Uterus (tissue), 4 donors: ENCODE data around the gene CDCA5. TPM values are rescaled to one million over a fixed set of nuclear protein-coding genes. Genes with fewer than 3 reads are reported as not detected.

Experiments used
- DNase-seq, 2 donors: peaks; one replicate each; pipeline ENCODE4 v3.0.0-alpha.2; 2019 to 2020
- H3K27ac ChIP-seq, 2 donors: fragments of 200-600 bp; sonication (generic); 1 replicate in 1 of 2; 2 replicates in 1 of 2; pipeline ENCODE4 v1.5.1; 2016 to 2018
- H3K27me3 ChIP-seq, 2 donors: fragments of 200-600 bp; sonication (generic); one replicate each; pipeline ENCODE4 v1.5.1; 2018 to 2019; ENCODE audit warnings: control low read depth in 1 of 2
- H3K36me3 ChIP-seq, 2 donors: fragments of 200-600 bp; sonication (generic); one replicate each; pipeline ENCODE4 v1.5.1; 2019; ENCODE audit warnings: control low read depth in 1 of 2
- H3K4me1 ChIP-seq, 2 donors: fragments of 200-600 bp; sonication (generic); one replicate each; pipeline ENCODE4 v1.5.1; 2018 to 2019; ENCODE audit warnings: control low read depth in 1 of 2
- H3K4me3 ChIP-seq, 2 donors: fragments of 200-600 bp; sonication (generic); 1 replicate in 1 of 2; 2 replicates in 1 of 2; pipeline ENCODE4 v1.5.1; 2018 to 2019; ENCODE audit warnings: mild to moderate bottlenecking in 1 of 2
- H3K9me3 ChIP-seq, 2 donors: fragments of 200-600 bp; sonication (generic); one replicate each; pipeline ENCODE4 v1.5.1; 2019; ENCODE audit warnings: control low read depth in 1 of 2
- POLR2A ChIP-seq, 2 donors: fragments of 450-650 bp; IDR thresholded peaks; one replicate each; pipeline ENCODE4 v1.6.1; 2016; ENCODE audit warnings: antibody characterized with exemption in 2 of 2, mild to moderate bottlenecking in 1 of 2, moderate library complexity in 1 of 2
- intact Hi-C: fragments of 100-400 bp; cut with DNase I; formaldehyde crosslinking; loops from one replicate; pipeline ENCODE4 v1.15.1; 2023; ENCODE audit warnings: low total_unique reads
- total RNA-seq, 4 donors: library from RNA; depleted of rRNA in 3 of 4; stranded (reverse); fragments of >200 nt in 3 of 4; gene quantifications; one replicate each; pipeline versions ENCODE4 v1.1.0 to v1.2.4, GENCODE V29; 2014 to 2023
- TF ChIP-seq, protein P1 (sequence below), 4 experiments: fragments of 200-600 bp in 2 of 4; fragments of 450-650 bp in 2 of 4; sonication (generic) in 2 of 4; IDR thresholded peaks; one replicate each; pipeline ENCODE4 v1.5.1; 2016 to 2019; ENCODE audit warnings: antibody characterized with exemption in 4 of 4, mild to moderate bottlenecking in 2 of 4, moderate library complexity in 1 of 4
- donor health status: DM: yes; HTN: yes; CAD: no.

CDCA5 gene
- total RNA-seq, 4 donors from 2014 or later: 0.30 to 7.1 (median 0.77) TPM; not detected in 1

DNA sequence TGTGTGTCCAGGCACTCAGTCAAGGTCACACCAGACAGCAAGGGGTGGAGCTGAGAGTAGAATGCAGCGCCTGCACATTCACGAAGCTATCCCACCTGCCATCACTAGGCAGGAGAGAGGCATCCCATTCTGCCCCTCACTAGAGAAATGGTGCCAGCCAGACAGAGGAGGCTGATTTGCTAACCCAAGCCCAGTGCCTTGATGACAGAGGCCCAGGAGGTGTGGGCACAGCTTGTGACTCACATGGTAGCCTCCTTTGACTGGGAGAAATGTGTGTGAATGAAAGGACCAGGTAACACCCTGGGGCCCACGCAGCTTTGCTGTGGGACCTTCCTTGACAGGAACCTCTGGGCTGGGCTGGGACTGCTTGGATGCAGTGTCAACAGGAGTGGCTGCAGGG, 20.3 kb downstream of the CDCA5 start:
- Histone ChIP-seq H3K4me1 (no peaks in the 10 kb centered on the region), H3K27ac (no peak overlapping the region), H3K27me3 (no peaks in the 10 kb centered on the region), H3K9me3 (no peaks in the 10 kb centered on the region), H3K36me3 (no peaks in the 10 kb centered on the region), H3K4me3 (no peak overlapping the region)
- intact Hi-C loops: no loop called here
- TF ChIP-seq, protein P1, sequence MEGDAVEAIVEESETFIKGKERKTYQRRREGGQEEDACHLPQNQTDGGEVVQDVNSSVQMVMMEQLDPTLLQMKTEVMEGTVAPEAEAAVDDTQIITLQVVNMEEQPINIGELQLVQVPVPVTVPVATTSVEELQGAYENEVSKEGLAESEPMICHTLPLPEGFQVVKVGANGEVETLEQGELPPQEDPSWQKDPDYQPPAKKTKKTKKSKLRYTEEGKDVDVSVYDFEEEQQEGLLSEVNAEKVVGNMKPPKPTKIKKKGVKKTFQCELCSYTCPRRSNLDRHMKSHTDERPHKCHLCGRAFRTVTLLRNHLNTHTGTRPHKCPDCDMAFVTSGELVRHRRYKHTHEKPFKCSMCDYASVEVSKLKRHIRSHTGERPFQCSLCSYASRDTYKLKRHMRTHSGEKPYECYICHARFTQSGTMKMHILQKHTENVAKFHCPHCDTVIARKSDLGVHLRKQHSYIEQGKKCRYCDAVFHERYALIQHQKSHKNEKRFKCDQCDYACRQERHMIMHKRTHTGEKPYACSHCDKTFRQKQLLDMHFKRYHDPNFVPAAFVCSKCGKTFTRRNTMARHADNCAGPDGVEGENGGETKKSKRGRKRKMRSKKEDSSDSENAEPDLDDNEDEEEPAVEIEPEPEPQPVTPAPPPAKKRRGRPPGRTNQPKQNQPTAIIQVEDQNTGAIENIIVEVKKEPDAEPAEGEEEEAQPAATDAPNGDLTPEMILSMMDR (IDR thresholded peaks at IDR 0.05): no peak
- TF ChIP-seq POLR2A (IDR thresholded peaks at IDR 0.05): no peak
- no peak for DNase-seq

DNA sequence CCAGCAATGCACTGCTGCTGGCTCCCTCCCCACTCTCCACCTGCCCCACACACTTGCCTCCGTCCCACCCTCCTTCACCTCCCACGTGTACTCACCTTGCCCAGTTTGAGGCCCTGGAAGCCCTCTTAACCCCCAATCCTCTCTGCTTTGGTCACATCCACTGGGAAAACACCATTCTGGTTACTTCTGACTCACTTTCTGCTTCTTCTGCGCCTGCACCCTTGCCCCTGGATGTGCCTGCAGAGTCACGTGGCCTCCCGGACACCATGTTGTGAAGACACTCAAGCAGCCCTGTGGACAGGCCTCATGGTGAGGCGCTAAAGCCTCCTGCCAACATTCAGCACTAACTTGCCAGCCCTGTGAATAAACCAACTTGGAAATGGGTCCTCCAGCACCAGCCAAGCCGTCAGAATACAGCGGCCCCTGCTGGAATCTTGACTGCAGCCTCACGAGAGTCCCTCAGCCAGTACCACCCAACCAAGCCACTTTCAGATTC, 22.9 kb downstream of the CDCA5 start:
- H3K4me3 ChIP-seq: no peak overlapping the region
- H3K36me3 ChIP-seq: no peaks in the 10 kb centered on the region
- H3K27me3 ChIP-seq: no peaks in the 10 kb centered on the region
- H3K27ac ChIP-seq: no peak overlapping the region
- intact Hi-C loops: no loop called here
- no peak for DNase-seq
- no peaks in the 10 kb centered on the region for H3K4me1 ChIP-seq
- TF ChIP-seq POLR2A (IDR thresholded peaks at IDR 0.05): no peak
- TF ChIP-seq, protein P1 (IDR thresholded peaks at IDR 0.05): no peak
- no peaks in the 10 kb centered on the region for H3K9me3 ChIP-seq

DNA sequence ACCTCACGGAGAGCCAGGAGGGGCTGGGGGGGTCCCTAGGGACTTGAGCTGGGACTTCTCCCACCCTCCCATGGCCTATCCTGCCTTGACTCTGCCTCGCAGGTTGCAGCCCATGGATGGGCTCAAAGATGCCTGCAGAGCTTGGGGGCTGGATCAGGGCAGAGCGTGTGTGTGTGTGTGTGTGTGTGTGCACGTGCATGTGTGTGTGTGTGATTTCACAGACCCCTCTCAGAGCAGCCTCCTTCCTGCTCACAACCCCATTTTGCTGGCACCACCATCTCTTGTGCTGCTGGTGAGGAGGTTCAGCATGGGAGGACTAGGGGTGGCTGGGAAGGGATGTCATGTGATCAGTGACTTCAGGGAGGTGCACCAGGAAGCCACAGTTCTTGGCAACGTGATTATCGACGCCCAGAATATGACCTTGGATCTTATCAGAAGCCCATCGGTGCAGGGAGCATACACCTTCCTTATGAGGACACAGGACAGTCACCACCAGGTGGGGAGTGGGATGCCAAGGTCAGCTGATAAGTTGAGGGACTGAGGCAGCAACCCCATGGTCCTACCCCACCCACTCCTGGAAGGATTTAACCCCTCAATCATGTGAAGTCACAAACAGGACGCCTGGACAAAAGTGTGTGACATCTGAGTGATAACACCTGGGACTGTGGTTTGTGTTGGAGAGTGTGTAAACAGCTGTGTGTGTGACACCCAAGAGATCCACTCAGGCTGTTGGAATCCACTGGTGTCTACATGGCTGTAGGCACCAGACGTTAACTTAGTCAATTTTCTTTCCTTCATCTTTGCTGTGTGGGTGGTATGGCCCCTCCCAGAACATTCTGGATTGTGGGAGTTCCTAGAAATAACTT, 23.6 kb downstream of the CDCA5 start:
- TF ChIP-seq, protein P1 (IDR thresholded peaks at IDR 0.05): no peak
- TF ChIP-seq POLR2A (IDR thresholded peaks at IDR 0.05): no peak
- Histone ChIP-seq H3K27ac (no peak overlapping the region), H3K36me3 (no peaks in the 10 kb centered on the region), H3K4me3 (no peak overlapping the region), H3K27me3 (no peaks in the 10 kb centered on the region), H3K4me1 (no peaks in the 10 kb centered on the region), H3K9me3 (no peaks in the 10 kb centered on the region)
- intact Hi-C loops: no loop called here
- no peak for DNase-seq

DNA sequence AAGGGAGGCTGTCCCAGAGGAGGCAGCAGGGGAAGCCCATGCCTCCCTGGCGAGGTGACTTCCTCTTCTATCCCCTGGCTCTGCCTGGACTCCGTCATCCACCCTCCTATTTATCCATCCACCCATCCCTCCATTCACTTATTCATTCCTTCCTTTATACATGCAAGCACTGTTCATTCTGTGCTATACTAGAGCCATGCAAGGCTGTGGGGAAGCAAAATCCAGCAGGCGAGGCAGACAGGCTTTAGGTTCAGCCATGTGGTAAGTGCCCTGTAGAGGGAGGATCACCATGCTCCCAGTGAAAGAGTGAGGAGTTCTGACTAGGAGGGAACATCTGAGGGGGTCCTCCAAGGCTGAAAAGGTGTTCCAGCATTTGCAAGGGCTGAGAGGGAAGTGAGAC, 24.3 kb downstream of the CDCA5 start:
- Histone ChIP-seq H3K27me3 (no peaks in the 10 kb centered on the region), H3K27ac (no peak overlapping the region), H3K9me3 (no peaks in the 10 kb centered on the region), H3K4me1 (no peaks in the 10 kb centered on the region), H3K36me3 (no peaks in the 10 kb centered on the region), H3K4me3 (no peak overlapping the region)
- DNase-seq: no peak
- intact Hi-C loops: no loop called here
- no peak for TF ChIP-seq POLR2A (IDR thresholded peaks at IDR 0.05)
- TF ChIP-seq, protein P1 (IDR thresholded peaks at IDR 0.05): no peak

DNA sequence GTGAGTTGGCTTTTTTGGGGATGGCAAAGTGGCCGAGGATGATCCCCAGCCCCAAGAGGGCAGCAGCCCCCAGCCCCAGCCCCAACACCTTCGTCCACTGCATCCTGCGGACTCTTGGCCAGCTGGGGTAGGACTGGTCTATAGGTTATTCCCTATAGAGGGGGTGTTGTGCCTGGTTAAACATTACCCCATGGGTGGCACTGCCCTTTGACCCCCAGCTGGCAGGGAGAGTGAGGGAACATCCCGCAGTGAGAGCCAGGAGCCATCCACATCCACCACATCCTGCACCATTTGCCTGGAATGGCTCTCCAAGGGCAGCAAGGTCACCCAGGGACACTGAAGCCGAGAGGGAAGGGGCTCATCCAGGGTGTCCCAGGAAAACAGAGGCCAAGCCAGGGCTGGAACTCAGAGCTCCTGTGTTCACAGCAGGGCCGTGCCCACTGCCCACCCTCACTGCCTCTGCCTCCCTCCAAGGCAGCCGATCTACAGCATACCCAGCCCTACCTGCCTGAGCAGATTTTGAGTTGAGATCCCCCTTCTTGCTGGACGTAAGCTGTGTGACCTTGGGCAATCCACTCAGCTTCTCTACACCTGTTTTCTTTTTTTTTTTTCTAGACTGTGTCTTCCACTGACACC, 25.3 kb downstream of the CDCA5 start, which contains the start of gene NAALADL1:
TSS of gene NAALADL1 (minus strand) at position 135 of the 636 bp plus-strand sequence. CDS start at position 103, 32 bp downstream.
- intact Hi-C loops: no loop called here
- Histone ChIP-seq H3K4me3 (no peak within 1 kb of the TSS), H3K4me1 (no peaks in the 10 kb centered on the region), H3K36me3 (no peaks in the 10 kb centered on the region), H3K27ac (no peak within 1 kb of the TSS), H3K27me3 (no peaks in the 10 kb centered on the region), H3K9me3 (no peaks in the 10 kb centered on the region)
- no peak for DNase-seq
- TF ChIP-seq POLR2A (IDR thresholded peaks at IDR 0.05): no peak
- TF ChIP-seq, protein P1 (IDR thresholded peaks at IDR 0.05): no peak
